UCSD-AML1 (cell line): ENCODE results near the gene IGFL1.
"Not testable (repeated sequence)": the region's sequence is repeated elsewhere in the genome, so short reads cannot be mapped to it uniquely, and the experiment has no call there.

ENCODE experiments used
- DNase-seq: peaks from one replicate; lab custom pipeline; 2025; ENCODE audit not compliant: unreplicated experiment; lab: John Stamatoyannopoulos, UW

IGFL1 gene

GRCh38 chr19:46264801-46265200 lies 35.3 kb downstream of the IGFL1 start:
- DNase-seq, result not testable (repeated sequence)

DNA sequence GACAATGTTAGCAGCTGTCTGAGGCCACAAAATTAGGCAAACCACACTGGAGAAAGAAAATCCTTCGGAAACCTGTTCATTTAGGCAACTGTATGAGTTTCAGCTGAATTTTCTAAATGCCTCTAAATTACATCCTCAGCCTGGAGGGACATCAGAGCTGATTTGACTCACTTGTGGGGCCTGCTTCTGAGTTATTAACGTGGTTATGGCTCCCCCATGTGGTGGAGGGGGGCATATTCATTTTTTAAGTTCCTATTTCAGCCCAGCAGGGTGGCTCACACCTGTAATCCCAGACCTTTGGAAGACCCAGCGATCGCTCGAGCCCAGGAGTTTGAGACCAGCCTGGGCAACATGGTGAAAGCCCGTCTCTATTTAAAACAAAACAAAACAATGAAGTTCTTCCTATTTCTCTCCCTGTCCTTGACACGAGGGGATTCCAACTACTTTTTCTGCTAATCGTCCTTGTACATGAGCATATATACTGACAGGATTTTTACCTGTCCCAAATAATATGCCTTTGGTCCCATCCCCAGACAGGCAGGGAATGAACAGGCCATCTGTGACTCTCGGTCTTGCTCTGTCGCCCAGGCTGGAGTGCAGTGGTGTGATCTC lies 35.8 kb downstream of the IGFL1 start:
- DNase-seq, result peak; percentile 35

DNA sequence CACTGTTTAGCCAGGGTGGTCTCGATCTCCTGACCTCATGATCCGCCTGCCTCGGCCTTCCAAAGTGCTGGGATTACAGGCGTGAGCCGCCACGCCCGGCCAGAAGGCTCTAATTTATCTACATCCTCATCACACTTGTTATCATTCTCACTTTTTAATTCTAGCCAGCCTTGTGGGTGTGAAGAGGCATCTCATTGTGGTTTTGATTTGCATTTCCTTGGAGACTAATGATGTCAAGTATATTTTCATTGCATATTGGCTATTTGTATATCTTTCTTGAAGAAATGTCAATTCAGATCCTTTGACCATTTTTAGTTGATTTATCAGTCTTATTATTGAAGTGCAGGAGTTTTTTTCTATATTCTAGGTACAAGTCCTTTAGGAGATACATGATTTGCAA lies 39.6 kb downstream of the IGFL1 start:
- DNase-seq, result no peak

GRCh38 chr19:46270521-46271256 lies 41.1 kb downstream of the IGFL1 start:
- no peak for DNase-seq

DNA sequence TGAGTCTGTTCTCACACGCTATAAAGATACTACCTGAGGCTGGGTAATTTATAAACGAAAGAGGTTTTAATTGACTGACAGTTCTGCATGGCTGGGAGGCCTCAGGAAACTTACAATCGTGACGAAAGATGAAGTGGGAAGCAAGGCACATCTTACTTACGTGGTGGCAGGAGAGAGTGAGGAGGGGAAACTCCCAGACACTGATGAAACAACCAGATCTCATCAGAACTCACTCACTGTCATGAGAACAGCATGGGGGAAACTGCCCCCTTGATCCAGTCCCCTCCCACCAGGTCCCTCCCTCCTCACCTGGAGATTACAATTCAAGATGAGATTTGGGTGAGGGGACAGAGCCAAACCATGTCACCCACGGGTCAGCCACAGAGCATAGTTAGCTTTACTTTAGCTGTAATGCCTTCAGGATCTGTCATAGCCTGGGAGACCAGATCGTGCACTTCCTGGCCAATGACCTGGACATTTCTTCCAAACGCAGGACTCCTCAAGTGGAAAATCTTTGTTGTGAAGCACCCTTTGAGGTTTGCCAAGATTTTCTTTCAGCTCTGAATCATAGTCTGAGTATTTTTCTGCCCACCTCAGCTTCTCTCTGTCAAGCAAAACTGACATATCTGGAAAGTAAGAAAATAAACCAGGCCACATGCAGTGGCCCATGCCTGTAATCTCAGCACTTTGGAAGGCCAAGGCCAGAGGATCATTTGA lies 42.1 kb downstream of the IGFL1 start:
- no peak for DNase-seq

DNA sequence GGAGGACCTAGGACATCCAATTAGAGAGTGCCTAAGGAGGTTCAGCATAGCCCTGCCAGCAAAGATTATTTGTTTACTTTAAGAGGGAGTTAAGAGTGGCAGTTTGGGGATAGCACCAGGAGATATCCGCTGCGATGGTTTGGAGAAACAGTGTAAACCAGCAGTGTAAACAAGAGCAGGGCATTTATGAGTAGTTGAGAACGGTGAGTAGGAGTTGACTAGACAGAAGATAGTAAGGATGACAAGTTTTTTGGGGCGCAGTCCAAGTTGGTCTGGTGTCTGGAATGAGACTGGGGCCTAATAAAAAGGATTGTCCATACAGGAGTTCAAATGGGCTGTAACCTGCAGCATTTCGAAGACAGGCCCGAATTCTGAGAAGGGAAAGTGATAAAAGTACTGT lies 44.4 kb downstream of the IGFL1 start:
- not testable (repeated sequence) for DNase-seq

- no peak for DNase-seq
These were observed 49.6 kb downstream of the IGFL1 start for GRCh38 chr19:46279177-46279576.
